ENCODE measurements around the gene LTBP1. TPM values are rescaled to one million over a fixed set of nuclear protein-coding genes. Genes with fewer than 3 reads are reported as not detected.

The LTBP1 gene
- total and polyA plus RNA-seq, 2 donors (not counting 1 experiment from before 2014, with no cell fraction given): 0.69 TPM; not detected in 1

- 99% methylated on average over 7 of the region's 8 CpGs for WGBS (ENCODE audit: insufficient coverage)
- CTCF ChIA-PET: interaction anchor here (0.6 to 0.7 kb wide), 2 partner anchors 148 to 166 kb away, joined by 3 to 4 read pairs; no protein-coding TSS in a partner anchor
- H3K27ac Mint-ChIP-seq: no peak overlapping the region
- Histone ChIP-seq H3K4me1 (ENCODE audit: control insufficient read depth in 2 of 2, insufficient read depth in 2 of 2, low read length in 2 of 2) (no peaks in the 10 kb centered on the region), H3K9me3 (ENCODE audit: control extremely low read depth in 1 of 3, control insufficient read depth in 2 of 3, insufficient read depth in 1 of 3, low read length in 2 of 3) (peaks cover 0 to 1% (median 0%) of the 10 kb centered on the region in 3 donors), H3K4me2 (replicated peaks; ENCODE audit: low read depth, low read length, poor library complexity, severe bottlenecking) (no peak overlapping the region), H3K27me3 (replicated peaks in 1 of 4; ENCODE audit: control extremely low read depth in 1 of 4, control insufficient read depth in 3 of 4, insufficient read depth in 4 of 4, low read length in 3 of 4) (peaks cover 0 to 4% (median 2%) of the 10 kb centered on the region in 4 experiments), H3K36me3 (replicated peaks in 1 of 2; ENCODE audit: control extremely low read depth in 1 of 2, control insufficient read depth in 1 of 2, extremely low read depth in 1 of 2, insufficient read depth in 2 of 2, low read length in 1 of 2) (no peaks in the 10 kb centered on the region), H3K4me3 (ENCODE audit: control extremely low read depth in 1 of 5, extremely low read depth in 1 of 5, insufficient read depth in 1 of 5, low read depth in 2 of 5, low read length in 4 of 5) (no peak overlapping the region), H3K9ac (ENCODE audit: low read length) (no peak overlapping the region), H3K27ac (ENCODE audit: low read length in 2 of 2) (no peak overlapping the region), H3K79me2 (ENCODE audit: control insufficient read depth, insufficient read depth, low read length) (no peaks in the 10 kb centered on the region), H4K20me1 (ENCODE audit: control insufficient read depth, insufficient read depth, low read length, poor library complexity, severe bottlenecking) (no peaks in the 10 kb centered on the region), H2AFZ (ENCODE audit: insufficient read depth, low read depth, low read length, poor library complexity, severe bottlenecking) (no peak overlapping the region)
- no peak for TF ChIP-seq EZH2 (IDR thresholded peaks at IDR 0.05; ENCODE audit: borderline replicate concordance, insufficient read depth, low read depth, low read length, poor library complexity, severe bottlenecking)
- TF ChIP-seq CTCF (IDR thresholded peaks at IDR 0.05): no peak
- POLR2A ChIA-PET: no interaction called here
- H3K4me3 Mint-ChIP-seq: no peak overlapping the region
- no peak for DNase-seq
- peaks cover 12% of the 10 kb centered on the region for H3K27me3 Mint-ChIP-seq
- no peaks in the 10 kb centered on the region for H3K9me3 Mint-ChIP-seq (ENCODE audit: insufficient read depth)
- intact Hi-C loops (cut with micrococcal nuclease): no loop called here
- no peaks in the 10 kb centered on the region for H3K4me1 Mint-ChIP-seq
- no peak for ATAC-seq (ENCODE audit: low read depth)
Measured at GRCh38 chr2:33435518-33435917, 488.8 kb downstream of the LTBP1 start.

- peaks cover 0 to 4% (median 2%) of the 10 kb centered on the region in 4 experiments for H3K27me3 ChIP-seq (replicated peaks in 1 of 4; ENCODE audit: control extremely low read depth in 1 of 4, control insufficient read depth in 3 of 4, insufficient read depth in 4 of 4, low read length in 3 of 4)
- no CpG with 5 or more reads among the region's 1 CpG for WGBS (ENCODE audit: insufficient coverage)
- no peaks in the 10 kb centered on the region for H3K36me3 ChIP-seq (replicated peaks in 1 of 2; ENCODE audit: control extremely low read depth in 1 of 2, control insufficient read depth in 1 of 2, extremely low read depth in 1 of 2, insufficient read depth in 2 of 2, low read length in 1 of 2)
- peaks cover 12% of the 10 kb centered on the region for H3K27me3 Mint-ChIP-seq
- ATAC-seq (ENCODE audit: low read depth): no peak
- ChIA-PET POLR2A (no interaction called here), CTCF (interaction anchor here (0.6 to 0.7 kb wide), 2 partner anchors 147 to 166 kb away, joined by 3 to 4 read pairs; no protein-coding TSS in a partner anchor)
- H3K4me3 ChIP-seq (ENCODE audit: control extremely low read depth in 1 of 5, extremely low read depth in 1 of 5, insufficient read depth in 1 of 5, low read depth in 2 of 5, low read length in 4 of 5): no peak overlapping the region
- H3K9me3 Mint-ChIP-seq (ENCODE audit: insufficient read depth): no peaks in the 10 kb centered on the region
- H2AFZ ChIP-seq (ENCODE audit: insufficient read depth, low read depth, low read length, poor library complexity, severe bottlenecking): no peak overlapping the region
- H3K4me3 Mint-ChIP-seq: no peak overlapping the region
- no peaks in the 10 kb centered on the region for H3K4me1 ChIP-seq (ENCODE audit: control insufficient read depth in 2 of 2, insufficient read depth in 2 of 2, low read length in 2 of 2)
- no peaks in the 10 kb centered on the region for H3K79me2 ChIP-seq (ENCODE audit: control insufficient read depth, insufficient read depth, low read length)
- no peaks in the 10 kb centered on the region for H4K20me1 ChIP-seq (ENCODE audit: control insufficient read depth, insufficient read depth, low read length, poor library complexity, severe bottlenecking)
- TF ChIP-seq CTCF (IDR thresholded peaks at IDR 0.05) (no peak), EZH2 (IDR thresholded peaks at IDR 0.05; ENCODE audit: borderline replicate concordance, insufficient read depth, low read depth, low read length, poor library complexity, severe bottlenecking) (no peak)
- no peak overlapping the region for H3K27ac ChIP-seq (ENCODE audit: low read length in 2 of 2)
- H3K4me1 Mint-ChIP-seq: no peaks in the 10 kb centered on the region
- intact Hi-C loops (cut with micrococcal nuclease): no loop called here
- H3K9ac ChIP-seq (ENCODE audit: low read length): no peak overlapping the region
- H3K4me2 ChIP-seq (replicated peaks; ENCODE audit: low read depth, low read length, poor library complexity, severe bottlenecking): no peak overlapping the region
- no peak overlapping the region for H3K27ac Mint-ChIP-seq
- DNase-seq: no peak
- H3K9me3 ChIP-seq (ENCODE audit: control extremely low read depth in 1 of 3, control insufficient read depth in 2 of 3, insufficient read depth in 1 of 3, low read length in 2 of 3): peaks cover 0 to 4% (median 1%) of the 10 kb centered on the region in 3 donors
Measured at GRCh38 chr2:33436083-33436482, 489.3 kb downstream of the LTBP1 start.
